22Rv1 (cell line): Measurements from ENCODE around the gene ZBTB20.

Source experiments
- H3K27ac ChIP-seq: fragments of 450-650 bp; 2 replicates; pipeline ENCODE4 v1.5.1; 2017
- CTCF ChIP-seq: fragments of 450-650 bp; IDR thresholded peaks from 2 replicates; pipeline ENCODE4 v1.5.1; 2017; ENCODE audit warnings: mild to moderate bottlenecking
- ZFX ChIP-seq: fragments of 450-650 bp; IDR thresholded peaks from 2 replicates; pipeline ENCODE4 v1.6.1; 2017; ENCODE audit warnings: antibody characterized with exemption, borderline replicate concordance

ZBTB20 gene

GRCh38 chr3:115108614-115109013 is 38.5 kb downstream of the ZBTB20 start:
- no peak for TF ChIP-seq ZFX
- TF ChIP-seq CTCF, result no peak
- no peak overlapping the region for H3K27ac ChIP-seq

GRCh38 chr3:115102046-115102445 is 45.0 kb downstream of the ZBTB20 start:
- no peak overlapping the region for H3K27ac ChIP-seq
- TF ChIP-seq CTCF (no peak), ZFX (no peak)

- peak overlapping the region; percentile 77 for H3K27ac ChIP-seq
- TF ChIP-seq CTCF (no peak), ZFX (no peak)
Observed at GRCh38 chr3:115100806-115101205, 46.3 kb downstream of the ZBTB20 start.

- peak overlapping the region; percentile 77 for H3K27ac ChIP-seq
- no peak for TF ChIP-seq ZFX
- no peak for TF ChIP-seq CTCF
Observed at GRCh38 chr3:115099986-115100571, 47.0 kb downstream of the ZBTB20 start.

GRCh38 chr3:115099134-115099985 is 47.7 kb downstream of the ZBTB20 start:
- H3K27ac ChIP-seq, result peak overlapping the region; percentile 77
- TF ChIP-seq ZFX (no peak), CTCF (no peak)

GRCh38 chr3:115098354-115099073 is 48.6 kb downstream of the ZBTB20 start:
- no peak for TF ChIP-seq ZFX
- no peak for TF ChIP-seq CTCF
- H3K27ac ChIP-seq, result peak overlapping the region; percentile 77

GRCh38 chr3:115095236-115095635 is 51.9 kb downstream of the ZBTB20 start:
- no peak for TF ChIP-seq ZFX
- TF ChIP-seq CTCF, result no peak
- H3K27ac ChIP-seq, result no peak overlapping the region
